GM15510 (cell line): Measurements from ENCODE around the gene OR4S1.
"Not testable (repeated sequence)": the region's sequence is repeated elsewhere in the genome, so short reads cannot be mapped to it uniquely, and the experiment has no call there.

Source experiments
- POLR2A ChIP-seq: IDR thresholded peaks from 3 replicates; pipeline ENCODE4 v1.6.1; 2011; ENCODE audit warnings: borderline replicate concordance; ENCODE audit not compliant: insufficient read length; ENCODE audit errors: extremely low read depth

OR4S1 gene, protein sequence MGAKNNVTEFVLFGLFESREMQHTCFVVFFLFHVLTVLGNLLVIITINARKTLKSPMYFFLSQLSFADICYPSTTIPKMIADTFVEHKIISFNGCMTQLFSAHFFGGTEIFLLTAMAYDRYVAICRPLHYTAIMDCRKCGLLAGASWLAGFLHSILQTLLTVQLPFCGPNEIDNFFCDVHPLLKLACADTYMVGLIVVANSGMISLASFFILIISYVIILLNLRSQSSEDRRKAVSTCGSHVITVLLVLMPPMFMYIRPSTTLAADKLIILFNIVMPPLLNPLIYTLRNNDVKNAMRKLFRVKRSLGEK

DNA sequence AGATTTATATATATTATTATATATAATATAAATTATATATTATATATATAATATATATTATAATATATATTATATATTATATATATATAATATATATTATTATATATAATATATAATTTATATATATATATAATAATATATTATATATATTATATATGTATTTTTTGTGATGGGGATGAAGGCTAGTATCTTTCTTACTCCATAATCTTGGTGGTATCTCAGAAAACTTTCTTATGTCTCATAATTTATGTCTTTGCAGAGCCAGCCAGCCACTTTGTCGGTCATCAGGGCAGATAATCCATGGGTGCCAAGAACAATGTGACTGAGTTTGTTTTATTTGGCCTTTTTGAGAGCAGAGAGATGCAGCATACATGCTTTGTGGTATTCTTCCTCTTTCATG, at the start of gene OR4S1:
Gene OR4S1, plus strand, starts transcription at position 301 of the 400 bp plus-strand sequence. Its CDS starts 0 bp downstream, at position 301.
- no peak for TF ChIP-seq POLR2A

DNA sequence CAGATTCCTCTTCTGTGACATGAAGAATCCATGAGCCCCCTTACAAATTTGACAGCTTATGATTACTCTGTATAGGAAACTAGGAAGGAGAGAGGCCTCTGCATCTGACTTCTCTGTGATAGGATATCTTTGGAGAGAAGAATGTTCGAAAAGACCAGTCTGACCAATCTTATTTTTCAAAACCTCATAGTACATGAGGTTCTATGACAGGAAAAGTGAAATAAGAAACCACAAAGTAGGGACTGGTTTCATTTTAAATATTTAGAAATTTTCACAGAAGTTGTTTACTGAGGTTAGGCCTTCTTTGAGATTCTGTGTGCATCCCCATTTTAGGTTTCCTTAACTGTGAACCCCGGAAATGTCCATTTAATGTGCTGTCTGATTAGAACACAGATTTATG, 44.4 kb upstream of the OR4S1 start:
- no peak for TF ChIP-seq POLR2A

DNA sequence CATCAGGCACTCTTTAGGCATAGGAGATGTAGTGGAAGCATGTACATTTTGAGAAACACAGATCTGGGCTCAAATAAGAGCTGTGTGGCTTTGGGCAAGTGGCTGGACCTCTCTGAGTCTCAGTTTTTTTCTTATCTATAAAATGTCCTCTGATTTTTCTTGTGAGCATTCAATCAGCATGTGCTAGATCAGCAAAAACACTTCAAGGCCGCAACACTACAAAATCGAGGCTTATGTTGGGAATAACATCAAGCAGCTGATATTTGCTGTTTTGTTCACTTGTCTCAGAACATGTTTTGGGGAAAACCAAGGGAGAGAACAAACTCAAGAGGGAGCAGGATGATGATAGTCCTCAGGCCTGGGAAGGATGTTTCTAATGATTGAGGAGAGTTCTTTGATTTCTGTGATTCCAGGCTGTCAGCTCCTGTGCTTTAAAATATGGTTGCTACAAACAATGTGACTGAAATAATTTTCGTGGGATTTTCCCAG, 42.6 kb upstream of the OR4S1 start, which contains the start of gene OR4X1:
Gene OR4X1, plus strand, starts transcription at position 439 of the 489 bp plus-strand sequence. Its CDS starts 0 bp downstream, at position 439.
- no peak for TF ChIP-seq POLR2A

DNA sequence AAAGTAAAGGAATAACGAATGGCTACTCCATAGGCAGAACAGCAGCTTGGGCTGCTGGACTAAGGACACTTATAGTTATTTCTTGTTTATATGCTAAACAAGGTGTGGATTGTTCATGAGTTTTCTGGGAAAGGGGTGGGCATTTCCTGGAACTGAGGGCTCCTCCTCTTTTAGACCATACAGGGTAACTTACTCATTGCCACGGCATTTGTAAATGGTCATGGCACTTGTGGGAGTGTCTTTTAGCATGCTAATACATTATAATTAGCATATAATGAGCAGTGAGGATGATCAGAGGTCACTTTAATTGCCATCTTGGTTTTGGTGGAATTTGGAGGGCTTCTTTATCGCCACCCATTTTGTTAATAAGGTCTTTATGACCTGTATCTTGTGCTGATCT, 35.4 kb upstream of the OR4S1 start:
- no peak for TF ChIP-seq POLR2A

DNA sequence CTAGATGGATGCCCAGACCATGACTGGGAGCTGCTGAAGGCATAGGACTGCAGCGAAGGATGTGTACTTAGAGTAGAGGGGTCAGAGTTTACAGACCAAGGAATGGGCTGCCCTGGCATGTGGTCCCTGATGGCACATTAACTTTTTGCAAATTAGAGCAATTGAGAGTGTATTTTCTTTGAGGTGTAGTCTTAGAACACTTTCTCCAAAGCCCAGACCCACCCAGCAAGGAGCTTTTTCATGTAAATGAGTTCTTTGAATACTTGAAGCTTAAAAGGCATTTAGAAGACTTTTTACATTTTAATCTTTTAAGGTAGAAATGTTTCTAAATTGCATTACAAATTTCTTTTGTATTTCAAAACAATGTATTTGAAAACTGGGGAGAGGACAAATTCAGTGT, 33.4 kb upstream of the OR4S1 start:
- TF ChIP-seq POLR2A: no peak

DNA sequence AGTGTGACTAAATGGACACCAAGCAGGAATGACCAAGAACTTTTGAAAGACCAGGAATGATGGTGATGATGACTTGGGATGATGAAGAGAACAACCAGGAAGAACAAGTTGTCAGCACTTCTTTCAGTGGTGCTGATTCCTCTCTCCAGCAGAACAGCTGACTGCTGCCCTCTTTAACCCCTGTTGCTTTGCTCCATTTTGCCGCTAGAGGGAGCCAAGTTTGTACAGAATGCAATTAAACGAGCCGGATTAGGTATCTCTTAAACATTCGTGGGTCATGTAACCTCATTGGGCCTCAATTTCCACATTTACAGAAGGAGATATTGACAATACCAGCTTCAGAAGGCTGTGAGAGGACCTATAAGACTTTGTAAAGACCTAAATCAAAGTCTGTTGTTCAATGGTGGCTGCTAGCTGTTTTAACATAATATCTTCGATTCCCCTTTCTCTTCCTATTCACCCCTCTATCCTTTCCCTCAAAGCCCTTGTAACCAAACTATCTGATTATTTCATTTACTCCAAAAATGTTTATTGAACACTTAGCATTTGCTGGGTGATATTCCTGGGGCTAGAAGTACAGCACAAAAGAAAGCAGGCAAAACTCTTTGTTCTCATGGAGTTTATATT, 1.9 kb downstream of the OR4S1 start:
- no peak for TF ChIP-seq POLR2A

DNA sequence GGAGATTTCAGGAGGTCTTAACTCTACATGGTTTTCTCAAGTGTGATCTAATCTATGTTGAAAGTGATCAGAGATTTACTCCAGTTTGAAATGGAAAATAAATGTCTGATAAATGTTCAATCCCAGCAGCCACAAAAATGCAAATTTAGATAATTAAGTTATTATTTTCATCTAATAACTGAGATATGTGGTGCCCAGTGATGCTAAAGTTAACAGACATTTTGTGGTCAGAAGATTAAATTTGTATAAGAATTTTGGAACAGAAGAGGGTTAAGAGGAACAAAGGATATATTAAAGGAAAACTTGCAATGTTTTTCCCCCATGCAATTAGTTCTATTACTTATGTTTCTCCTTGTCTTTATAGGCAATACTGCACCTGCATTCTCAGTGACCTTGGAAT, 18.6 kb downstream of the OR4S1 start, which contains the start of gene OR4C3:
Gene OR4C3, plus strand, starts transcription at position 301 of the 400 bp plus-strand sequence. CDS start 102 bp downstream, outside the sequence.
- not testable (repeated sequence) for TF ChIP-seq POLR2A

DNA sequence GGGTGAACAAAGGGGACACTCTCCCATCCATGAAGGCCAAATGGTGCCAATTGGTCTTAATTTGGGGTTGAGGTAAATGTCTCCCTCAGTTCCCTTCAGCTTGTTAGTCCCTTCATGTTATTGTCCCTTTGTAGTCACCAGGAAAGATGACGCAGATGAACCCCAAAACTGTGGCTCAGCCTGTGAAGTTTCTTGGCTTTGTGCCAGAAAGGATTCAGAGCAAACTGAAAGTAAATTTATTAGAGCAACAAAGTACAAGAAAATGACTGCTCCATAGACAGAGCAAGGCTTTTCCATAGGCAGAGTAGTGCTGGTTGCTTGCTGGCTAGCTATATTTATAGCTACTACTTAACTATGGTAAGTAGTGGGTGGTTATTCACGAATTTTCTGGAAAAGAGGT, 35.4 kb downstream of the OR4S1 start:
- TF ChIP-seq POLR2A: no peak

DNA sequence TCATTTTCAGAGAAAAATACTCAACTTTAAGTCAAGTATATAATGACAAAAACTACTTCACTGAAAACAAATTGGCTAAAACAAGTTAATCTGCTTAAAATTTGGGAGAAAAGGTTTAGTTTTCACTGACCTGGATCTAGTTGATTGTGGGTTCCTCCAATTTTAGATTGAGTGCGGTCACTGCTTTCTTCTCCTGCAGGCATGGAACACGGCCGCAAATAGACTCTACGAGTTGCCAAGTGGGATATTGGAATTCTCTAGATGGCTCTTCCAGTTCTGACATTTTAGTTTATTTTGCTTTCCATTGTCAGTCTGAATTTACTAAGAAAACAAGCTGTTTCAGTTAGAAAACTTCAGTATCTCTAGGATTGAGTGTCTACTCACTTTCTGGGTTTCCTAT, 48.0 kb downstream of the OR4S1 start:
- no peak for TF ChIP-seq POLR2A

DNA sequence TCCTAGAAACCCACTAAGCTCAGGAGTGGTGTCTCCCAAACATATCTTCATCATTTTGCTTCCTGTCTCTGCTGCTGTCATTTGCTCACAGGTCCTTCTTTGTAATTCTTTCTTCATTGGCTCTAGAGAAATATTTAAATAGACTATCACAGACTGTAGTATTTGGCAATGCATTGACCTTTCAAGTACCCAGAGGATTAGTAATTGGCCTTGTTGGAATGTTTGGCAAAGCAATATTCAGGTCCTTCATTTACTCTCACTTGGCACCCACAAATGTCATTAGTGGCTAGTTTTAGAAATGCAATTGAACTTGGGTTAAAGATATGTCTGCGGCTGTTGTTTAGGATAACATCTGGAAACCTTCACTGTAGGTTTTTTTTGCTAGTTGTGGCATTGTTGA, 48.7 kb downstream of the OR4S1 start:
- TF ChIP-seq POLR2A: no peak
